Activated T-helper 17 cell treated with anti-CD3 and anti-CD28 coated beads, Interleukin-2, amount 50 U/mL, for 72 hours (primary cell): ENCODE measurements around the gene SH3D19. TPM values are rescaled to one million over a fixed set of nuclear protein-coding genes. Genes with fewer than 3 reads are reported as not detected.
"Not testable (repeated sequence)": the region's sequence is repeated elsewhere in the genome, so short reads cannot be mapped to it uniquely, and the experiment has no call there.

Experiments used
- ATAC-seq: fragments of 150-1000 bp; cut with Tn5 transposase; replicated peaks from 2 replicates; pipeline ENCODE4 v1.10.0; 2021; ENCODE audit warnings: mild to moderate bottlenecking, moderate library complexity
- H3K27ac Mint-ChIP-seq: one replicate; pipeline ENCODE4 v1.8.0; 2022; ENCODE audit warnings: mixed read lengths
- H3K27me3 Mint-ChIP-seq: one replicate; pipeline ENCODE4 v1.8.0; 2022; ENCODE audit warnings: mixed read lengths
- H3K36me3 Mint-ChIP-seq: one replicate; pipeline ENCODE4 v1.8.0; 2022; ENCODE audit warnings: low read depth, mild to moderate bottlenecking, mixed read lengths
- H3K4me1 Mint-ChIP-seq: one replicate; pipeline ENCODE4 v1.8.0; 2022; ENCODE audit warnings: mixed read lengths
- H3K4me3 Mint-ChIP-seq: one replicate; pipeline ENCODE4 v1.8.0; 2022; ENCODE audit warnings: mild to moderate bottlenecking, mixed read lengths
- H3K9me3 Mint-ChIP-seq: one replicate; pipeline ENCODE4 v1.8.0; 2022; ENCODE audit warnings: mixed read lengths
- total RNA-seq, 2 donors: library from RNA; stranded (reverse); gene quantifications; one replicate each; pipeline ENCODE4 v1.2.3, GENCODE V29; 2022

SH3D19 gene
- total RNA-seq, 2 donors from 2014 or later = 1.1 TPM; not detected in 1

DNA sequence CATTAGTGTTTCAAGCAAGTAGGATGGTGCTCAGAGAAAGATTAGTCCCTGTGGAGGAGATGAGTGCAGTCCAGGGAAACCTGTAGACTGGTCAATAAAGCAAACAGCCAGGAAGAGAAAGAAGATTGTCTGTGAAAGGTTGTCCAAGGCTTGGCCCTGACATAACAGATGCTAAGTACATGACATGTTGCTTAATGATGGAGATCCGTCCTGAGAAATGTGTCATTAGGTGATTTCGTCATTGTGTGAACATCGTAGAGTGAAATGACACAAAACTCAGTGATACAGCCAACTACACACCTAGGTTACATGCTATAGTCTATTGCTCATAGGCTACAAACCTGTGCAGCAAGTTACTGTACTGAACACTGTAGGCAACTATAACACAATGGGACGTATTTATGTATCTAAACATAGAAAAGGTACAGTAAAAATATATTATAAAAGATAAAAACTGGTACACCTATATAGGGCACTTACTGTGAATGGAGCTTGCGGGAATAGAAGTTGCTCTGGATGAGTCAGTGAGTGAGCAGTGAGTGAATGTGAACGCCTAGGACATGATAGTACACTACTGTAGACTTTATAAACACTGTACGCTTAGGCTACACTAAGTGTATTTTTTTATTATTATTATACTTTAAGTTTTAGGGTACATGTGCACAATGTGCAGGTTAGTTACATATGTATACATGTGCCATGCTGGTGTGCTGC lies 57.4 kb downstream of the SH3D19 start:
- H3K9me3 Mint-ChIP-seq = no peaks in the 10 kb centered on the region
- no peak overlapping the region for H3K4me3 Mint-ChIP-seq
- H3K27ac Mint-ChIP-seq = no peak overlapping the region
- H3K4me1 Mint-ChIP-seq = no peaks in the 10 kb centered on the region
- no peaks in the 10 kb centered on the region for H3K27me3 Mint-ChIP-seq
- H3K36me3 Mint-ChIP-seq = no peaks in the 10 kb centered on the region
- ATAC-seq = no peak

GRCh38 chr4:151267104-151267503 lies 58.3 kb downstream of the SH3D19 start:
- Mint-ChIP-seq H3K4me1 (no peaks in the 10 kb centered on the region), H3K9me3 (no peaks in the 10 kb centered on the region), H3K36me3 (no peaks in the 10 kb centered on the region), H3K27me3 (no peaks in the 10 kb centered on the region), H3K4me3 (no peak overlapping the region), H3K27ac (no peak overlapping the region)
- no peak for ATAC-seq

DNA sequence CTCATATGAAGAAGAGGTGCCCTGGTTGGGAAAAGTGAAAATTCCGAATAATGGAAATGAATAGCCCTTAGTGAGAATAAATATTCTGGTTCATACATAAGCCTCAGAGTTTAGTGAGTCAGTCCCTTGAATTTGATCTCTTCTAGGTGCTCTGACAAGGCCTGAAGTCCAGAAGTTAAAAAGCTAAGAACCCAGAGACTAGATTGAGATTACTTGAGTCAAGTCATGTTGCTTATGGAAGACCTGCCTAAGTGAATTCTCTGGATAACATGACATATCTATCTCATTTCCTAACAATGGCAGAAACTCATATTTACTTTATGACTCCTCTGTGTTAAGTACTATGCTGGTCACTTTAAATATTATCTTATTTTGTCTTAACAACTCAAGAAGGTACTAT lies 58.9 kb downstream of the SH3D19 start:
- no peak overlapping the region for H3K4me3 Mint-ChIP-seq
- H3K9me3 Mint-ChIP-seq = no peaks in the 10 kb centered on the region
- no peaks in the 10 kb centered on the region for H3K27me3 Mint-ChIP-seq
- no peak for ATAC-seq
- no peak overlapping the region for H3K27ac Mint-ChIP-seq
- H3K36me3 Mint-ChIP-seq = no peaks in the 10 kb centered on the region
- H3K4me1 Mint-ChIP-seq = no peaks in the 10 kb centered on the region

DNA sequence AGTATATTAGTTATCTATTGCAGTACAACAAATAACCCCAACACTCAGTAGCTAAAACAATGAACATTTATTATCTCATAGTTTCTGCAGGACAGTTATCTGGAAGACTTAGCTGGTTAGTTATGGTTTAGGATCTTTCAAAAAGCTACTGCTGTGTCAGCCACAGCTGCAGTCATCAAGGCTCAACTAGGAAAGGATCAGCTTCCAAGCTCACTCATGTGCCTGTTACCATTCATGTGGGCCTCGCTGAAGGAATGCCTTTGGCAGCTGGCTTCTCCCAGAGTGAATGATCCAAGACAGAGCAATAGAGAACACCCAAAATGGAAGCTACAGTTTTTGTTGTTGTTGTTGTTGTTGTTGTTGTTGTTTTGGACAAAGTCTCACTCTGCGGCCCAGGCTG lies 62.0 kb downstream of the SH3D19 start:
- no peak overlapping the region for H3K4me3 Mint-ChIP-seq
- no peaks in the 10 kb centered on the region for H3K4me1 Mint-ChIP-seq
- no peaks in the 10 kb centered on the region for H3K9me3 Mint-ChIP-seq
- H3K36me3 Mint-ChIP-seq = no peaks in the 10 kb centered on the region
- H3K27me3 Mint-ChIP-seq = peaks cover 3% of the 10 kb centered on the region
- no peak overlapping the region for H3K27ac Mint-ChIP-seq
- no peak for ATAC-seq

DNA sequence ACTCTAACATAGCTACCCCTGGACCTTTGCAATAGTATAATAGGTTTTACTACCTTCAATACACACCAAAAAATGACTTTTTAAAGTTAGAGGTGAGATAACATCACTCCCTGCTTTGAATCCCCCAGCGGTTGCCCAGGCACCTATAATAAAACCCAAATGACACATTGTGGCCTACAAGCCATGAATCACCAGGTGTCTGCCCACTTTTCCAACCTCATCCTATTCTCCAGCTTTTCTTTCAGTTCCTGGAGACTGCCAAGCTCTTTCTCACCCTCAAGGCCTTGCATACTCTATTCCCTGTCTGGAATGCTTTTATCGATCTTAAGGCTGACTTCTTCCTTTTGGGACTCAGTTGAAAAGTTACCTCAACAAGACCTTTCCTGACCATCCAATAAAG lies 64.9 kb downstream of the SH3D19 start:
- Mint-ChIP-seq H3K9me3 (no peaks in the 10 kb centered on the region), H3K4me1 (no peaks in the 10 kb centered on the region), H3K27me3 (peaks cover 3% of the 10 kb centered on the region)

GRCh38 chr4:151259752-151260151 lies 65.7 kb downstream of the SH3D19 start:
- no peak for ATAC-seq

More for the DNA sequence above, 64.9 kb downstream of the SH3D19 start:
- no peak overlapping the region for H3K27ac Mint-ChIP-seq
- no peak for ATAC-seq
- no peaks in the 10 kb centered on the region for H3K36me3 Mint-ChIP-seq
- H3K4me3 Mint-ChIP-seq = no peak overlapping the region

DNA sequence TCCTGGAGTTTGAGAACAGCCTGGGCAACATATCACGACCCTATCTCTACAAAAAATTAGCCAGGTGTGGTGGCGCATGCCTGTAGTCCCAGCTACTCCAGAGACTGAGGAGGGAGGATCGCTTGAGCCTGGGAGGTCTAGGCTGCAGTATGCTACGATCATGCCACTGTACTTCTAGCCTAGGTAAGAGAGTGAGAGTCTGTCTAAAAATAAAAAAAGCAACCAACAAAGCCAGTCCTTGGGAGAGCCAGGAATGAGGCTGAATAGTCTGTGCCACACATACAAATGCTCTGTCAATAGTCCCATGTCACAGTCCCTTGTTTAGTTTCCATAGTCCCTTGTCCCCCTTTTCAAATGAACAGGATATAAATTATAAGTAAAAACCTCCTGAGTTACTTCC lies 67.7 kb downstream of the SH3D19 start:
- no peak for ATAC-seq
- Mint-ChIP-seq H3K4me1 (no peaks in the 10 kb centered on the region), H3K27me3 (peaks cover 3% of the 10 kb centered on the region), H3K9me3 (no peaks in the 10 kb centered on the region), H3K36me3 (no peaks in the 10 kb centered on the region), H3K4me3 (no peak overlapping the region), H3K27ac (no peak overlapping the region)

More at GRCh38 chr4:151259752-151260151, 65.7 kb downstream of the SH3D19 start:
- peaks cover 3% of the 10 kb centered on the region for H3K27me3 Mint-ChIP-seq
- no peak overlapping the region for H3K4me3 Mint-ChIP-seq
- no peaks in the 10 kb centered on the region for H3K4me1 Mint-ChIP-seq
- no peaks in the 10 kb centered on the region for H3K36me3 Mint-ChIP-seq
- no peaks in the 10 kb centered on the region for H3K9me3 Mint-ChIP-seq
- H3K27ac Mint-ChIP-seq = no peak overlapping the region

- Mint-ChIP-seq H3K4me3 (no peak overlapping the region), H3K36me3 (no peaks in the 10 kb centered on the region)
- ATAC-seq = no peak
Observed at GRCh38 chr4:151256134-151256533, 69.3 kb downstream of the SH3D19 start.

DNA sequence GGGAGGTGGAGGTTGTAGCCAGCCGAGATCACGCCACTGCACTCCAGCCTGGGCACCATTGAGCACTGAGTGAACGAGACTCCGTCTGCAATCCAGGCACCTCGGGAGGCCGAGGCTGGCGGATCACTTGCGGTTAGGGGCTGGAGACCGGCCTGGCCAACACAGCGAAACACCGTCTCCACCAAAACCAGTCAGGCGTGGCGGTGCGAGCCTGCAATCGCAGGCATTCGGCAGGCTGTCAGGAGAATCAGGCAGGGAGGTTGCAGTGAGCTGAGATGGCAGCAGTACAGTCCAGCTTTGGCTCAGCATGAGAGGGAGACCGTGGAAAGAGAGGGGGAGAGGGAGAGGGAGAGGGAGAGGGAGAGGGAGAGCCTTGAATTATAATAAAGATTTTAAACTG lies 69.7 kb downstream of the SH3D19 start:
- not testable (repeated sequence) for H3K36me3 Mint-ChIP-seq, H3K27ac Mint-ChIP-seq, H3K9me3 Mint-ChIP-seq, ATAC-seq, H3K4me1 Mint-ChIP-seq, H3K4me3 Mint-ChIP-seq, H3K27me3 Mint-ChIP-seq

More at GRCh38 chr4:151256134-151256533, 69.3 kb downstream of the SH3D19 start:
- H3K27me3 Mint-ChIP-seq = peaks cover 3% of the 10 kb centered on the region
- H3K27ac Mint-ChIP-seq = no peak overlapping the region
- no peaks in the 10 kb centered on the region for H3K4me1 Mint-ChIP-seq
- no peaks in the 10 kb centered on the region for H3K9me3 Mint-ChIP-seq

GRCh38 chr4:151255226-151255625 lies 70.2 kb downstream of the SH3D19 start:
- not testable (repeated sequence) for H3K4me3 Mint-ChIP-seq, H3K4me1 Mint-ChIP-seq, ATAC-seq, H3K27me3 Mint-ChIP-seq, H3K27ac Mint-ChIP-seq, H3K9me3 Mint-ChIP-seq, H3K36me3 Mint-ChIP-seq

DNA sequence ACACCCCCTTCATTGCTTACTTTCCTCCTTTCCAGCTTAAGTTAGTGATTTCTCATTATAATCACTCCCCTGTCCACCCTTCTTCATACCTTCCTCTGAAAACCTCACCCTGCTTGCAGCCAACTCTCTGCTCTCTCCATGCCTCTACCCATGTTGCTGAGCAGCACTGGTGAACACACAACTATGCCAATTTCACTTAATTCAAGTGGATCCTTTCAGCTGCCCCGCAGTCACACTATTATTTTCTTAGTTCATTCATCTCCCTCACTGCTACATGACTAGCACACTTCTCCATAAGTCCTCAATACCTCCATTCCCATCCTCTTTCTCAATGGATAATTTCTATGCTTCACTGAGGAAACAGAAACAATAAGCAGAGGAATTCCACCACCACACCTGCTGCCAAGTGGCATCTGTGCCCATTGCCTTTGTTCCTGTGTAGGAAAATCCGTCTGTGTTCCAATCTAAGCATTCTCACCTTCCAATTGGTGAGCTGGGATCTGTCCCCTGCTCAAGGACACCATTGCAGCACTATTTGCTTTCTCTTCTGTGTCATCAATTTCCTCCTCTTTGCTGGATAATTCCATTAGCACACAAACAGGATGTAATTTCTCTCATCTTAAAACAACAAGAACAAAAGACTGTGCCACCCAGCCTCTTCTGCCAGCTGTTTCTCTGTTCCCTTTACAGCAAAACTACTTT lies 73.7 kb downstream of the SH3D19 start:
- Mint-ChIP-seq H3K36me3 (no peaks in the 10 kb centered on the region), H3K27me3 (no peaks in the 10 kb centered on the region), H3K4me1 (no peaks in the 10 kb centered on the region), H3K4me3 (no peak overlapping the region), H3K27ac (no peak overlapping the region), H3K9me3 (no peaks in the 10 kb centered on the region)
- no peak for ATAC-seq

- no peak overlapping the region for H3K27ac Mint-ChIP-seq
- no peaks in the 10 kb centered on the region for H3K4me1 Mint-ChIP-seq
- H3K27me3 Mint-ChIP-seq = no peaks in the 10 kb centered on the region
- no peaks in the 10 kb centered on the region for H3K36me3 Mint-ChIP-seq
- no peak for ATAC-seq
- H3K9me3 Mint-ChIP-seq = no peaks in the 10 kb centered on the region
- no peak overlapping the region for H3K4me3 Mint-ChIP-seq
Observed at GRCh38 chr4:151250706-151251105, 74.7 kb downstream of the SH3D19 start.

GRCh38 chr4:151248519-151248918 lies 76.9 kb downstream of the SH3D19 start:
- Mint-ChIP-seq H3K4me1 (no peaks in the 10 kb centered on the region), H3K4me3 (no peak overlapping the region), H3K27ac (no peak overlapping the region), H3K27me3 (peaks cover 3% of the 10 kb centered on the region), H3K36me3 (no peaks in the 10 kb centered on the region), H3K9me3 (no peaks in the 10 kb centered on the region)
- ATAC-seq = no peak

DNA sequence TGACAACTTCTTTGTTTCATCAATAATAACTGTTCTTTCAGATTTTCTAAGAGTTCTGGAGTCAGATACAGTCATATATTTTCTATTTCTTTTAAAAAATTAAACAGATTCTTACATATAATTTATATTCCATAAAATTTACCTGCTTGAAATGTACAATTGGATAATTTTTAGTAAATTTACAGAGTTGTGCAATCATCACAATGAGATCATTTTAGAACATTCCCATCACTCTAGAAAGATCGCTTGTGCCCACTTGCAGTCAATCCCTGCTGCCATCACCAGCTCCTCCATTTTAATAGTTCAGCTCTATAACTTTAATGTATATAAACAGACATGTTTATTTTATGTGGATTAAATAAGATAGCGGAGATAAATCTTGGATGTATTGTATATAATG lies 78.0 kb downstream of the SH3D19 start:
- H3K27ac Mint-ChIP-seq = no peak overlapping the region
- H3K9me3 Mint-ChIP-seq = no peaks in the 10 kb centered on the region
- H3K4me3 Mint-ChIP-seq = no peak overlapping the region
- H3K27me3 Mint-ChIP-seq = peaks cover 3% of the 10 kb centered on the region
- no peaks in the 10 kb centered on the region for H3K4me1 Mint-ChIP-seq
- ATAC-seq = no peak
- no peaks in the 10 kb centered on the region for H3K36me3 Mint-ChIP-seq

GRCh38 chr4:151246742-151247141 lies 78.7 kb downstream of the SH3D19 start:
- H3K9me3 Mint-ChIP-seq = no peaks in the 10 kb centered on the region
- no peak overlapping the region for H3K4me3 Mint-ChIP-seq

More at GRCh38 chr4:151246742-151247141, 78.7 kb downstream of the SH3D19 start:
- no peak for ATAC-seq
- Mint-ChIP-seq H3K4me1 (no peaks in the 10 kb centered on the region), H3K27ac (no peak overlapping the region), H3K36me3 (no peaks in the 10 kb centered on the region), H3K27me3 (peaks cover 3% of the 10 kb centered on the region)
